Subcutaneous abdominal adipose tissue (tissue), 5 donors: ENCODE measurements around the gene PDE3B.
"Not testable (repeated sequence)": the region's sequence is repeated elsewhere in the genome, so short reads cannot be mapped to it uniquely, and the experiment has no call there.

Experiments
- H3K27ac ChIP-seq: one replicate; pipeline ENCODE4 v1.7.0; 2013; ENCODE audit warnings: low read depth, mild to moderate bottlenecking, inconsistent platforms, low read length, moderate library complexity
- H3K27me3 ChIP-seq, 5 donors: one replicate each; pipeline ENCODE4 v1.7.0; 2013; ENCODE audit warnings: low read length in 5 of 5, inconsistent platforms in 1 of 5; ENCODE audit not compliant: control insufficient read depth in 5 of 5, insufficient read depth in 4 of 5
- H3K36me3 ChIP-seq, 5 donors: one replicate each; pipeline ENCODE4 v1.7.0; 2013; ENCODE audit warnings: low read length in 5 of 5; ENCODE audit not compliant: control insufficient read depth in 5 of 5, insufficient read depth in 5 of 5
- H3K4me1 ChIP-seq, 5 donors: one replicate each; pipeline ENCODE4 v1.7.0; 2013; ENCODE audit warnings: low read length in 5 of 5, mild to moderate bottlenecking in 3 of 5, moderate library complexity in 1 of 5; ENCODE audit not compliant: control insufficient read depth in 5 of 5, insufficient read depth in 5 of 5
- H3K4me3 ChIP-seq, 5 donors: one replicate each; pipeline ENCODE4 v1.7.0; 2013; ENCODE audit warnings: low read length in 5 of 5, low read depth in 1 of 5
- H3K9ac ChIP-seq, 5 donors: one replicate each; pipeline ENCODE4 v1.7.0; 2013; ENCODE audit warnings: low read length in 5 of 5, mild to moderate bottlenecking in 4 of 5, moderate library complexity in 3 of 5
- H3K9me3 ChIP-seq, 5 donors: one replicate each; pipeline ENCODE4 v1.7.0; 2013; ENCODE audit warnings: low read length in 5 of 5; ENCODE audit not compliant: control insufficient read depth in 5 of 5
- donor health status: healthy.
- donor health status: healthy.
- donor health status: healthy.
- donor health status: healthy.
- donor health status: healthy.

PDE3B gene

GRCh38 chr11:14727215-14727614 is 83.6 kb downstream of the PDE3B start:
- Histone ChIP-seq H3K9ac (no peak overlapping the region), H3K9me3 (no peaks in the 10 kb centered on the region), H3K4me1 (peaks cover 0 to 4% (median 0%) of the 10 kb centered on the region in 5 donors), H3K27me3 (no peaks in the 10 kb centered on the region), H3K27ac (no peak overlapping the region), H3K4me3 (no peak overlapping the region), H3K36me3 (no peaks in the 10 kb centered on the region)

GRCh38 chr11:14727746-14728145 is 84.1 kb downstream of the PDE3B start:
- Histone ChIP-seq H3K27me3 (no peaks in the 10 kb centered on the region), H3K4me3 (no peak overlapping the region)

GRCh38 chr11:14740539-14740938 is 96.9 kb downstream of the PDE3B start:
- H3K9me3 ChIP-seq, H3K27ac ChIP-seq, H3K36me3 ChIP-seq, H3K4me1 ChIP-seq, H3K9ac ChIP-seq, H3K4me3 ChIP-seq, H3K27me3 ChIP-seq: not testable (repeated sequence)

More at GRCh38 chr11:14727746-14728145, 84.1 kb downstream of the PDE3B start:
- no peak overlapping the region for H3K9ac ChIP-seq
- no peak overlapping the region for H3K27ac ChIP-seq
- peaks cover 0 to 4% (median 0%) of the 10 kb centered on the region in 5 donors for H3K4me1 ChIP-seq
- H3K9me3 ChIP-seq = no peaks in the 10 kb centered on the region
- H3K36me3 ChIP-seq = no peaks in the 10 kb centered on the region

- H3K27me3 ChIP-seq = no peaks in the 10 kb centered on the region
- H3K4me1 ChIP-seq = peaks cover 0 to 6% (median 0%) of the 10 kb centered on the region in 5 donors
- no peaks in the 10 kb centered on the region for H3K36me3 ChIP-seq
- H3K4me3 ChIP-seq = no peak overlapping the region
- H3K27ac ChIP-seq = no peak overlapping the region
- no peaks in the 10 kb centered on the region for H3K9me3 ChIP-seq
- no peak overlapping the region for H3K9ac ChIP-seq
These were observed 97.6 kb downstream of the PDE3B start for GRCh38 chr11:14741195-14741594.

- no peak overlapping the region for H3K9ac ChIP-seq
- H3K4me1 ChIP-seq = peaks cover 0 to 6% (median 0%) of the 10 kb centered on the region in 5 donors
- H3K9me3 ChIP-seq = no peaks in the 10 kb centered on the region
- no peak overlapping the region for H3K27ac ChIP-seq
- H3K4me3 ChIP-seq = no peak overlapping the region
- no peaks in the 10 kb centered on the region for H3K27me3 ChIP-seq
- no peaks in the 10 kb centered on the region for H3K36me3 ChIP-seq
These were observed 99.4 kb downstream of the PDE3B start for GRCh38 chr11:14742849-14743559.

GRCh38 chr11:14743667-14744066 is 100.1 kb downstream of the PDE3B start:
- not testable (repeated sequence) for H3K9me3 ChIP-seq, H3K4me3 ChIP-seq, H3K9ac ChIP-seq, H3K27me3 ChIP-seq, H3K27ac ChIP-seq, H3K36me3 ChIP-seq, H3K4me1 ChIP-seq

GRCh38 chr11:14746857-14747395 is 103.3 kb downstream of the PDE3B start:
- Histone ChIP-seq H3K27ac (no peak overlapping the region), H3K9me3 (no peaks in the 10 kb centered on the region), H3K4me1 (peaks cover 0 to 11% (median 0%) of the 10 kb centered on the region in 5 donors), H3K27me3 (no peaks in the 10 kb centered on the region), H3K4me3 (no peak overlapping the region), H3K9ac (no peak overlapping the region), H3K36me3 (no peaks in the 10 kb centered on the region)

- no peak overlapping the region for H3K27ac ChIP-seq
These were observed 104.5 kb downstream of the PDE3B start for GRCh38 chr11:14748090-14748489.

GRCh38 chr11:14750911-14751310 is 107.3 kb downstream of the PDE3B start:
- H3K4me1 ChIP-seq = peaks cover 0 to 5% (median 0%) of the 10 kb centered on the region in 5 donors
- H3K27ac ChIP-seq = no peak overlapping the region
- no peak overlapping the region for H3K9ac ChIP-seq
- no peaks in the 10 kb centered on the region for H3K36me3 ChIP-seq
- no peak overlapping the region for H3K4me3 ChIP-seq
- H3K9me3 ChIP-seq = no peaks in the 10 kb centered on the region
- H3K27me3 ChIP-seq = no peaks in the 10 kb centered on the region

More at GRCh38 chr11:14748090-14748489, 104.5 kb downstream of the PDE3B start:
- Histone ChIP-seq H3K4me3 (no peak overlapping the region), H3K36me3 (no peaks in the 10 kb centered on the region), H3K9me3 (no peaks in the 10 kb centered on the region), H3K4me1 (peaks cover 0 to 8% (median 0%) of the 10 kb centered on the region in 5 donors), H3K27me3 (no peaks in the 10 kb centered on the region), H3K9ac (no peak overlapping the region)

- Histone ChIP-seq H3K9me3 (no peaks in the 10 kb centered on the region), H3K27ac (no peak overlapping the region), H3K36me3 (no peaks in the 10 kb centered on the region), H3K4me3 (no peak overlapping the region), H3K4me1 (peaks cover 0 to 5% (median 0%) of the 10 kb centered on the region in 5 donors), H3K27me3 (no peaks in the 10 kb centered on the region), H3K9ac (no peak overlapping the region)
These were observed 108.4 kb downstream of the PDE3B start for GRCh38 chr11:14751975-14752407.
